H54 (cell line): ENCODE measurements around the gene NFKB1.

Experiments used
- DNase-seq: peaks from one replicate; pipeline ENCODE4 v3.0.0; 2011; ENCODE audit warnings: low spot score, mixed read lengths; ENCODE audit not compliant: insufficient read length
- FAIRE-seq: peaks from 3 replicates; lab custom pipeline; 2011; peaks lifted over from hg19 to GRCh38; lab: Jason Lieb, UNC
- POLR2A ChIP-seq: IDR thresholded peaks from 2 replicates; pipeline ENCODE4 v1.6.1; 2011; ENCODE audit warnings: low read depth, mild to moderate bottlenecking, low read length

The NFKB1 gene

GRCh38 chr4:102578819-102579218, 77.7 kb downstream of the NFKB1 start:
- no peak for FAIRE-seq
- no peak for TF ChIP-seq POLR2A
- DNase-seq = no peak

GRCh38 chr4:102579794-102580462, 78.8 kb downstream of the NFKB1 start:
- FAIRE-seq (no peak), DNase-seq (no peak)

DNA sequence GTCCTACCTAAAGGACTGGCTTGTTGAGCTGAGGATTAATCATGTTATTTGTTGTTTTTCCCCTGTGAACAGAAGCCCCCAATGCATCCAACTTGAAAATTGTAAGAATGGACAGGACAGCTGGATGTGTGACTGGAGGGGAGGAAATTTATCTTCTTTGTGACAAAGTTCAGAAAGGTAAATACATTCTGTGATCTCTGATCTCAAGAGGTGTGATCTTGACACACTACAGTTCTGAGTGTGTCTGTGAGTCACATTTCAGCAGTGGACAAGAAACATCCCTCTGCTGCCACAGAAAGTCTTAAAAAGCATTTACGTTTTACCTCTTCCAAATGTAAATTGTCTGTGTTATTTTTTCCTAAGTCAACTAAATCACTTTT, 79.3 kb downstream of the NFKB1 start:
- FAIRE-seq (no peak), DNase-seq (no peak)
- TF ChIP-seq POLR2A = no peak

More at GRCh38 chr4:102579794-102580462, 78.8 kb downstream of the NFKB1 start:
- TF ChIP-seq POLR2A = no peak

GRCh38 chr4:102584091-102584490, 82.9 kb downstream of the NFKB1 start:
- no peak for DNase-seq
- TF ChIP-seq POLR2A = no peak
- FAIRE-seq = no peak

GRCh38 chr4:102585329-102585728, 84.2 kb downstream of the NFKB1 start:
- TF ChIP-seq POLR2A = no peak
- DNase-seq (no peak), FAIRE-seq (no peak)

DNA sequence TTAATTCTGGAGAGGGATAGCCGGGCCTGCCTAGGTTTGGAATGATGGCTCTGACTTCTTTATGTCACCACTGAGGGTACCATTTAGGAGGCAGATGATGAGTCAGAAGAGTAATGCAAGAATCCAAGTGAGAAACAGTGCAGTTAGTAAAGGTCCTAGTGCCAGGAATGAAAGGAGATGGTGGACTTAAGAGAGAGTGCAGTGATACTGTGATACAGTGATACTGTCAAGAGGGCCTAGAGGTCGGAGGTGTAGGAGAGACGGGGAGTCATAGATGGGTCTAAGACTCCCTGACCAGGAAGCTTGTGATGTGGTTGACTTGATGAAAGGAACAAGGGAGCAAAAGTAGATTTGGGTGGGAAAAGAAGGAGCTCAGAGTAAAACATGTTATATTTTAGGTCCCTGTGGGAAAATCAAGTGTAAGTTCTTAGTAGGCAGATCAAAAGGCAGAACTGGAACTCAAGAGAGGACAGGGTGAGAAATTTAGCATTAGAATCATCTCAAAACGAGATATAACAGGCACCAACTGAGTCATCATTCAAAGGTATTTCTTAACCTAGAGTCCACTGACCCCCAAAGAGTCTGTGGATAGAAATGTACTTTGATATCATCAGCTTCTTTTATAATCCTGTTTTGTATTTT, 85.0 kb downstream of the NFKB1 start:
- DNase-seq (no peak), FAIRE-seq (no peak)

GRCh38 chr4:102586644-102587021, 85.5 kb downstream of the NFKB1 start:
- DNase-seq = no peak
- TF ChIP-seq POLR2A = no peak
- no peak for FAIRE-seq

More for the DNA sequence above, 85.0 kb downstream of the NFKB1 start:
- TF ChIP-seq POLR2A = no peak

- TF ChIP-seq POLR2A = no peak
- no peak for DNase-seq
- FAIRE-seq = no peak
Observed at GRCh38 chr4:102589743-102590142, 88.6 kb downstream of the NFKB1 start.

- DNase-seq = no peak
- TF ChIP-seq POLR2A = no peak
- no peak for FAIRE-seq
Observed at GRCh38 chr4:102592256-102592655, 91.1 kb downstream of the NFKB1 start.

GRCh38 chr4:102593147-102593546, 92.0 kb downstream of the NFKB1 start:
- FAIRE-seq = no peak
- no peak for TF ChIP-seq POLR2A
- DNase-seq = no peak

DNA sequence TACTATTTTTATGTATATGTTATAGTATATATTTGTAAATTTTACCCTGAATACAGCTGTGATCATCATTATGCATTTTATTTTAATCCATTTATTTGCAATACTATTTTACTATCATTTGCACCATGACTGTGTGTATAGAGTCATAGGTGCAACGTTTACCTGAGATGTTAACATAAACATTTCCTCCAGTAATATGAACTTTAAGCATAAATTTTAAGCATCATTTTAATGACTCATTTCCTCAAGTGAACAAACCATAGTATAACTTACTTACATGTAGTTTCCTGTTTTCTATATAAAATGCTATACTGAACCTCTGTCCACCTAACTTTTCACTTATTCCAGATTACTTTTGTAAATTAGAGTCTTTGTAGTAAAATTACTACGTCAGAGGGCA, 92.8 kb downstream of the NFKB1 start:
- FAIRE-seq = no peak
- DNase-seq = no peak
- no peak for TF ChIP-seq POLR2A

GRCh38 chr4:102596532-102596931, 95.4 kb downstream of the NFKB1 start:
- FAIRE-seq (no peak), DNase-seq (no peak)
- no peak for TF ChIP-seq POLR2A

DNA sequence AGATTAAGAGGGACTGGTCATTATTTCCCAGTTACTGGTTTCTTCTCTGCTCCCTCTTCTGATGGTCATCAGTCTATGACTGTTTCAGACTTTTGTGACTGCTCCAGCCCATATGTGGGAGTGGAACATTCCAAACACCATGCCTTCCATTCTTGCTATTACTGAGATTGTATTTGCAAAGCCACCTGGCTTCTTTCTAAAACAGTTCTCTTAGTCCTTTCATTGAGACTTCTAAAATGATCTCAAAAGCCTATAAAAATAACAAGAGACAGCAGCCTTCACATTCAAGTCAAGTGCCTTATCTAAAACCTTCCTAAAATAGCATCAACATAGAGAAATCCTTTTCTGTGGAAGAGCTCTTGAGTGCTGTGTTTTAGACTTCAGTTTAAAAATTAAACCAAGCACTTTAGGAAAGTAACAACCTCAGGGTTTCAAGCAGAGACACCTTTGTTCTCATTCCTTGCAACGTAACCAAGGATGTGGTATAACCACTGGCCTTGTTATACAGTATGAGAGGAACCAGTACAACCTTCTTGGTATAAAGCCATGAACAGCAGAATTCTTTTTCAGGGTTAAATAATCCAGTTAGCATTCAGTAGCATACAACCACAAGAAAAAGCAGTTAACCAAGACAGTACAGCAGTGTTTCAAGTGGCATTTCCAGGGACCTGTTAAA, 97.1 kb downstream of the NFKB1 start:
- no peak for TF ChIP-seq POLR2A
- FAIRE-seq = no peak
- DNase-seq = no peak

- FAIRE-seq (no peak), DNase-seq (no peak)
- no peak for TF ChIP-seq POLR2A
Observed at GRCh38 chr4:102598762-102599374, 97.7 kb downstream of the NFKB1 start.
